HEK293 (cell line): ENCODE measurements around the gene LKAAEAR1.

Experiments
- CTCF ChIA-PET: fragments of 350-600 bp; formaldehyde crosslinking; extraction: SDS; loops from one replicate; lab custom pipeline; 2021; ENCODE audit warnings: antibody characterized with exemption; lab: Yijun Ruan, JAX
- POLR2A ChIA-PET: fragments of 300-600 bp; formaldehyde crosslinking; extraction: SDS; loops from one replicate; lab custom pipeline; 2020; ENCODE audit warnings: antibody characterized with exemption, inconsistent platforms; lab: Yijun Ruan, JAX
- H3K27ac ChIP-seq: fragments of 200-500 bp; sonication (Bioruptor generic); 2 replicates; pipeline ENCODE4 v1.5.1; 2014; ENCODE audit warnings: low read depth, low read length, control low read depth, inconsistent platforms; ENCODE audit errors: extremely low read depth
- H3K36me3 ChIP-seq, 2 experiments: fragments of 200-500 bp in 1 of 2; sonication (Bioruptor generic) in 1 of 2; 1 replicate in 1 of 2; 2 replicates in 1 of 2; pipeline ENCODE4 v1.5.1; 2014 to 2017; ENCODE audit warnings: inconsistent platforms in 2 of 2, low read length in 2 of 2; ENCODE audit not compliant: control insufficient read depth in 2 of 2, insufficient read depth in 1 of 2
- H3K4me1 ChIP-seq: fragments of 200-500 bp; sonication (Bioruptor generic); 2 replicates; pipeline ENCODE4 v1.5.1; 2014; ENCODE audit warnings: mild to moderate bottlenecking, low read length, inconsistent platforms; ENCODE audit not compliant: control insufficient read depth, insufficient read depth
- H3K4me3 ChIP-seq: 2 replicates; pipeline ENCODE4 v1.5.1; 2011; ENCODE audit warnings: low read depth, mild to moderate bottlenecking, control low read depth, low read length, moderate library complexity
- H3K9me3 ChIP-seq: fragments of 200-500 bp; sonication (Bioruptor generic); 2 replicates; pipeline ENCODE4 v1.5.1; 2014; ENCODE audit warnings: low read depth, low read length, inconsistent platforms; ENCODE audit not compliant: control insufficient read depth, insufficient read depth
- FEZF1 ChIP-seq: fragments of 450-650 bp; formaldehyde crosslinking; IDR thresholded peaks from 2 replicates; pipeline ENCODE4 v1.5.1; 2016; ENCODE audit warnings: missing biosample characterization, missing genetic modification characterization
- GFI1B ChIP-seq: fragments of 450-650 bp; formaldehyde crosslinking; IDR thresholded peaks from 2 replicates; pipeline ENCODE4 v1.5.1; 2016; ENCODE audit warnings: missing biosample characterization, missing genetic modification characterization
- GLIS1 ChIP-seq: fragments of 450-650 bp; formaldehyde crosslinking; IDR thresholded peaks from 2 replicates; pipeline ENCODE4 v1.5.1; 2016; ENCODE audit warnings: missing biosample characterization, missing genetic modification characterization
- GLIS2 ChIP-seq: fragments of 450-650 bp; formaldehyde crosslinking; IDR thresholded peaks from 2 replicates; pipeline ENCODE4 v1.5.1; 2016; ENCODE audit warnings: missing biosample characterization, missing genetic modification characterization
- IKZF3 ChIP-seq: fragments of 450-650 bp; IDR thresholded peaks from 2 replicates; pipeline ENCODE4 v1.5.0; 2018; ENCODE audit warnings: missing biosample characterization, mild to moderate bottlenecking, missing genetic modification characterization, moderate library complexity
- KLF1 ChIP-seq: fragments of 450-650 bp; formaldehyde crosslinking; IDR thresholded peaks from 2 replicates; pipeline ENCODE4 v1.5.1; 2016; ENCODE audit warnings: missing biosample characterization, missing genetic modification characterization
- MEIS1 ChIP-seq: sonication (generic); formaldehyde crosslinking; IDR thresholded peaks from 2 replicates; pipeline ENCODE4 v1.8.1; 2022; ENCODE audit warnings: missing genetic modification reagents, mild to moderate bottlenecking, borderline replicate concordance
- OSR2 ChIP-seq: fragments of 450-650 bp; formaldehyde crosslinking; IDR thresholded peaks from 2 replicates; pipeline ENCODE4 v1.5.1; 2016; ENCODE audit warnings: missing biosample characterization, missing genetic modification characterization
- SCRT2 ChIP-seq: fragments of 450-650 bp; formaldehyde crosslinking; IDR thresholded peaks from 2 replicates; pipeline ENCODE4 v1.5.1; 2016; ENCODE audit warnings: missing biosample characterization, missing genetic modification characterization
- SETDB1 ChIP-seq: IDR thresholded peaks from one replicate; pipeline ENCODE4 v1.6.1; 2017; ENCODE audit warnings: mild to moderate bottlenecking, low read length, moderate library complexity, mixed read lengths; ENCODE audit not compliant: insufficient read length
- SP2 ChIP-seq: fragments of 450-650 bp; formaldehyde crosslinking; IDR thresholded peaks from 2 replicates; pipeline ENCODE4 v1.5.1; 2016; ENCODE audit warnings: missing biosample characterization, missing genetic modification characterization
- SP7 ChIP-seq: fragments of 450-650 bp; formaldehyde crosslinking; IDR thresholded peaks from 2 replicates; pipeline ENCODE4 v1.5.1; 2016; ENCODE audit warnings: missing biosample characterization, missing genetic modification characterization
- ZEB2 ChIP-seq: fragments of 450-650 bp; formaldehyde crosslinking; IDR thresholded peaks from 2 replicates; pipeline ENCODE4 v1.5.1; 2016; ENCODE audit warnings: missing biosample characterization, missing genetic modification characterization
- ZFP3 ChIP-seq: fragments of 450-650 bp; formaldehyde crosslinking; IDR thresholded peaks from 2 replicates; pipeline ENCODE4 v1.5.1; 2016; ENCODE audit warnings: low read depth, missing biosample characterization, missing genetic modification characterization
- ZFP41 ChIP-seq: fragments of 450-650 bp; formaldehyde crosslinking; IDR thresholded peaks from 2 replicates; pipeline ENCODE4 v1.5.1; 2016; ENCODE audit warnings: missing biosample characterization, missing genetic modification characterization, borderline replicate concordance
- ZIC2 ChIP-seq: fragments of 450-650 bp; formaldehyde crosslinking; IDR thresholded peaks from 2 replicates; pipeline ENCODE4 v1.5.1; 2016; ENCODE audit warnings: missing biosample characterization, missing genetic modification characterization
- ZNF133 ChIP-seq: fragments of 450-650 bp; formaldehyde crosslinking; IDR thresholded peaks from 2 replicates; pipeline ENCODE4 v1.5.1; 2016; ENCODE audit warnings: missing biosample characterization, missing genetic modification characterization
- ZNF16 ChIP-seq: fragments of 450-650 bp; formaldehyde crosslinking; IDR thresholded peaks from 2 replicates; pipeline ENCODE4 v1.5.1; 2016; ENCODE audit warnings: low read depth, missing biosample characterization, missing genetic modification characterization
- ZNF169 ChIP-seq: fragments of 450-650 bp; formaldehyde crosslinking; IDR thresholded peaks from 2 replicates; pipeline ENCODE4 v1.5.1; 2016; ENCODE audit warnings: missing biosample characterization, missing genetic modification characterization
- ZNF2 ChIP-seq: fragments of 450-650 bp; formaldehyde crosslinking; IDR thresholded peaks from 2 replicates; pipeline ENCODE4 v1.5.1; 2016; ENCODE audit warnings: missing biosample characterization, missing genetic modification characterization
- ZNF24 ChIP-seq: fragments of 450-650 bp; formaldehyde crosslinking; IDR thresholded peaks from 2 replicates; pipeline ENCODE4 v1.5.1; 2016; ENCODE audit warnings: missing biosample characterization, missing genetic modification characterization
- ZNF266 ChIP-seq: fragments of 450-650 bp; formaldehyde crosslinking; IDR thresholded peaks from 2 replicates; pipeline ENCODE4 v1.5.1; 2016; ENCODE audit warnings: missing biosample characterization, missing genetic modification characterization, low read depth
- ZNF311 ChIP-seq: fragments of 450-650 bp; formaldehyde crosslinking; IDR thresholded peaks from 2 replicates; pipeline ENCODE4 v1.5.1; 2017; ENCODE audit warnings: missing biosample characterization, missing genetic modification characterization, borderline replicate concordance
- ZNF37A ChIP-seq: fragments of 450-650 bp; IDR thresholded peaks from 2 replicates; pipeline ENCODE4 v1.5.1; 2018; ENCODE audit warnings: missing biosample characterization, missing genetic modification characterization
- ZNF426 ChIP-seq: fragments of 450-650 bp; formaldehyde crosslinking; IDR thresholded peaks from 2 replicates; pipeline ENCODE4 v1.5.1; 2017; ENCODE audit warnings: missing biosample characterization, missing genetic modification characterization, mild to moderate bottlenecking, inconsistent platforms, moderate library complexity
- ZNF510 ChIP-seq: fragments of 450-650 bp; formaldehyde crosslinking; IDR thresholded peaks from 2 replicates; pipeline ENCODE4 v1.5.1; 2018; ENCODE audit warnings: mild to moderate bottlenecking, missing genetic modification characterization, missing biosample characterization; ENCODE audit not compliant: insufficient replicate concordance
- ZNF521 ChIP-seq: fragments of 450-650 bp; formaldehyde crosslinking; IDR thresholded peaks from 2 replicates; pipeline ENCODE4 v1.5.1; 2017; ENCODE audit warnings: missing biosample characterization, mild to moderate bottlenecking, missing genetic modification characterization
- ZNF529 ChIP-seq: fragments of 450-650 bp; formaldehyde crosslinking; IDR thresholded peaks from 2 replicates; pipeline ENCODE4 v1.5.1; 2017; ENCODE audit warnings: missing genetic modification characterization, missing biosample characterization; ENCODE audit not compliant: insufficient replicate concordance
- ZNF548 ChIP-seq: fragments of 450-650 bp; formaldehyde crosslinking; IDR thresholded peaks from 2 replicates; pipeline ENCODE4 v1.5.1; 2016; ENCODE audit warnings: missing biosample characterization, missing genetic modification characterization
- ZNF555 ChIP-seq: fragments of 450-650 bp; formaldehyde crosslinking; conservative IDR thresholded peaks from 2 replicates; pipeline ENCODE4 v1.5.1; 2017; ENCODE audit warnings: missing biosample characterization, mild to moderate bottlenecking, missing genetic modification characterization, inconsistent platforms
- ZNF560 ChIP-seq: fragments of 450-650 bp; formaldehyde crosslinking; IDR thresholded peaks from 2 replicates; pipeline ENCODE4 v1.5.1; 2017; ENCODE audit warnings: missing biosample characterization, missing genetic modification characterization, borderline replicate concordance
- ZNF660 ChIP-seq: fragments of 450-650 bp; IDR thresholded peaks from 2 replicates; pipeline ENCODE4 v1.5.1; 2018; ENCODE audit warnings: missing biosample characterization, mild to moderate bottlenecking, missing genetic modification characterization
- ZNF76 ChIP-seq: fragments of 450-650 bp; formaldehyde crosslinking; IDR thresholded peaks from 2 replicates; pipeline ENCODE4; 2016; ENCODE audit warnings: low read depth, missing biosample characterization, missing genetic modification characterization, borderline replicate concordance
- TF ChIP-seq, protein P1 (sequence below): fragments of 450-650 bp; formaldehyde crosslinking; IDR thresholded peaks from 2 replicates; pipeline ENCODE4 v1.5.1; 2016; ENCODE audit warnings: missing biosample characterization, missing genetic modification characterization
- TF ChIP-seq, protein P2 (sequence below): fragments of 450-650 bp; formaldehyde crosslinking; IDR thresholded peaks from 2 replicates; pipeline ENCODE4 v1.5.1; 2017; ENCODE audit warnings: missing biosample characterization, missing genetic modification characterization

The LKAAEAR1 gene

GRCh38 chr20:64064145-64064698 lies 20.0 kb downstream of the LKAAEAR1 start:
- ChIA-PET POLR2A (no interaction called here), CTCF (interaction anchor here (0.9 kb wide), 1 partner anchor 56 kb away, joined by 3 read pairs; no protein-coding TSS in a partner anchor)
- Histone ChIP-seq H3K4me1 (no peaks in the 10 kb centered on the region), H3K4me3 (peak overlapping the region; percentile 80), H3K9me3 (no peaks in the 10 kb centered on the region), H3K36me3 (no peaks in the 10 kb centered on the region), H3K27ac (no peak overlapping the region)
- peak; percentile 88 for TF ChIP-seq GLIS1
- no peak for TF ChIP-seq ZNF510 (tag by site-specific recombination)
- no peak for TF ChIP-seq ZNF16 (tag by site-specific recombination)
- TF ChIP-seq, protein P1, sequence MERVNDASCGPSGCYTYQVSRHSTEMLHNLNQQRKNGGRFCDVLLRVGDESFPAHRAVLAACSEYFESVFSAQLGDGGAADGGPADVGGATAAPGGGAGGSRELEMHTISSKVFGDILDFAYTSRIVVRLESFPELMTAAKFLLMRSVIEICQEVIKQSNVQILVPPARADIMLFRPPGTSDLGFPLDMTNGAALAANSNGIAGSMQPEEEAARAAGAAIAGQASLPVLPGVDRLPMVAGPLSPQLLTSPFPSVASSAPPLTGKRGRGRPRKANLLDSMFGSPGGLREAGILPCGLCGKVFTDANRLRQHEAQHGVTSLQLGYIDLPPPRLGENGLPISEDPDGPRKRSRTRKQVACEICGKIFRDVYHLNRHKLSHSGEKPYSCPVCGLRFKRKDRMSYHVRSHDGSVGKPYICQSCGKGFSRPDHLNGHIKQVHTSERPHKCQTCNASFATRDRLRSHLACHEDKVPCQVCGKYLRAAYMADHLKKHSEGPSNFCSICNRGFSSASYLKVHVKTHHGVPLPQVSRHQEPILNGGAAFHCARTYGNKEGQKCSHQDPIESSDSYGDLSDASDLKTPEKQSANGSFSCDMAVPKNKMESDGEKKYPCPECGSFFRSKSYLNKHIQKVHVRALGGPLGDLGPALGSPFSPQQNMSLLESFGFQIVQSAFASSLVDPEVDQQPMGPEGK (tag by site-specific recombination): 0 out of 2 replicates have a peak, but pooled peaks have one; percentile 14
- TF ChIP-seq ZNF266 (tag by site-specific recombination): no peak
- TF ChIP-seq ZNF169: no peak
- TF ChIP-seq, protein P2, sequence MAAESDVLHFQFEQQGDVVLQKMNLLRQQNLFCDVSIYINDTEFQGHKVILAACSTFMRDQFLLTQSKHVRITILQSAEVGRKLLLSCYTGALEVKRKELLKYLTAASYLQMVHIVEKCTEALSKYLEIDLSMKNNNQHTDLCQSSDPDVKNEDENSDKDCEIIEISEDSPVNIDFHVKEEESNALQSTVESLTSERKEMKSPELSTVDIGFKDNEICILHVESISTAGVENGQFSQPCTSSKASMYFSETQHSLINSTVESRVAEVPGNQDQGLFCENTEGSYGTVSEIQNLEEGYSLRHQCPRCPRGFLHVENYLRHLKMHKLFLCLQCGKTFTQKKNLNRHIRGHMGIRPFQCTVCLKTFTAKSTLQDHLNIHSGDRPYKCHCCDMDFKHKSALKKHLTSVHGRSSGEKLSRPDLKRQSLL: peak; percentile 57; the same call in 1 of the 2 replicates
- TF ChIP-seq ZNF521 (tag by site-specific recombination): no peak
- no peak for TF ChIP-seq GFI1B
- no peak for TF ChIP-seq ZNF548
- no peak for TF ChIP-seq SP7 (tag by site-specific recombination)
- peak; percentile 57 for TF ChIP-seq GLIS2 (tag by site-specific recombination)
- peak; percentile 42 for TF ChIP-seq ZIC2 (tag by site-specific recombination)

GRCh38 chr20:64063389-64064144 lies 20.6 kb downstream of the LKAAEAR1 start:
- Histone ChIP-seq H3K36me3 (no peaks in the 10 kb centered on the region), H3K4me3 (peak overlapping the region; percentile 80), H3K4me1 (no peaks in the 10 kb centered on the region), H3K27ac (peak overlapping the region; percentile 72), H3K9me3 (no peaks in the 10 kb centered on the region)
- CTCF ChIA-PET: interaction anchor here (1.5 kb wide), 2 partner anchors 12 to 24 kb away, joined by 4 to 5 read pairs; no protein-coding TSS in a partner anchor
- POLR2A ChIA-PET: interaction anchor here (0.8 to 1.5 kb wide), 12 partner anchors 8 to 422 kb away, joined by 3 to 16 read pairs (median 5); partner anchors contain the start of genes OPRL1, PRPF6, RGS19 and SAMD10
- TF ChIP-seq ZNF37A (tag by site-specific recombination): no peak
- TF ChIP-seq ZNF560: no peak
- TF ChIP-seq SP2 (tag by site-specific recombination): peak; percentile 45; the same call in 1 of the 2 replicates
- TF ChIP-seq ZNF529 (tag by site-specific recombination): no peak
- TF ChIP-seq ZNF311 (tag by site-specific recombination): no peak
- peak; percentile 34; the same call in 1 of the 2 replicates for TF ChIP-seq ZNF24
- TF ChIP-seq ZEB2 (tag by site-specific recombination): peak; percentile 58; the same call in 1 of the 2 replicates
- TF ChIP-seq SETDB1: no peak
- no peak for TF ChIP-seq IKZF3 (tag by site-specific recombination)
- no peak for TF ChIP-seq ZNF426 (tag by site-specific recombination)
- TF ChIP-seq ZFP41 (tag by site-specific recombination): no peak
- TF ChIP-seq ZNF2 (tag by site-specific recombination): no peak
- TF ChIP-seq OSR2 (tag by site-specific recombination): no peak
- TF ChIP-seq ZNF660 (tag by site-specific recombination): no peak
- no peak for TF ChIP-seq ZNF76 (tag by site-specific recombination)
- no peak for TF ChIP-seq FEZF1 (tag by site-specific recombination)
- no peak for TF ChIP-seq MEIS1 (CRISPR knock-in tag)
- no peak for TF ChIP-seq ZFP3 (tag by site-specific recombination)
- TF ChIP-seq ZNF133 (tag by site-specific recombination): no peak
- TF ChIP-seq SCRT2: peak; percentile 80
- peak; percentile 26; the same call in 1 of the 2 replicates for TF ChIP-seq KLF1 (tag by site-specific recombination)
- TF ChIP-seq ZNF555: no peak
